ENCODE results near the gene HRK. TPM values are rescaled to one million over a fixed set of nuclear protein-coding genes. Genes with fewer than 3 reads are reported as not detected.

HRK gene
- total and polyA plus RNA-seq, 2 of the 4 experiments (the other 2 are of a cell fraction), result not detected

DNA sequence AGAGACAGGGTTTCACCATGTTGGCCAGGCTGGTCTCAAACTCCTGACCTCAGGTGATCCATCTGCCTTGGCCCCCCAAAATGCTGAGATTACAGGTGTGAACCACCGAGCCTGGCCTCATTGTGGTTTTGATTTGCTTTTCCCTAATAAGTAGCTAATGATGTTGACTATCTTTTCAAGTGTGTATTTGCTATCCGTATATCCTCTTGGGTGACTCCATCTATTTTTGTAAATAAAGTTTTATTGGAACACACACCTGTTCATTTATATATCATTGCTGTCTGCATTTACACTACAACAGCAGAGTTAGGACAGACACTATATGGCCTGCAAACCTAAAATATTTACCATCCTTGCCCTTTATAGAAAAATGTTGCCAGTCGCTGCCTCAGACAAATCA is 13.7 kb upstream of the HRK start:
- Histone ChIP-seq H3K4me3 (ENCODE audit: insufficient read depth, low read depth, low read length) (no peak overlapping the region), H3K27ac (ENCODE audit: insufficient read depth, low read length) (no peak overlapping the region), H2BK20ac (ENCODE audit: low read depth, low read length) (no peak overlapping the region), H3K36me3 (ENCODE audit: control insufficient read depth, insufficient read depth, low read length) (no peaks in the 10 kb centered on the region), H4K5ac (ENCODE audit: low read depth, low read length) (no peak overlapping the region), H2AK9ac (replicated peaks; ENCODE audit: low read depth, low read length, poor library complexity) (no peak overlapping the region), H2AK5ac (ENCODE audit: low read depth, low read length) (no peak overlapping the region), H3K9me1 (ENCODE audit: insufficient read depth, low read length) (no peaks in the 10 kb centered on the region), H3K79me1 (ENCODE audit: low read depth in 1 of 2, low read length in 2 of 2) (no peaks in the 10 kb centered on the region), H3K27me3 (ENCODE audit: control insufficient read depth, insufficient read depth, low read length) (peaks cover 10% of the 10 kb centered on the region), H3K18ac (ENCODE audit: low read depth, low read length) (no peak overlapping the region), H4K8ac (ENCODE audit: low read depth in 2 of 2, low read length in 2 of 2) (no peak overlapping the region), H3K9me3 (ENCODE audit: control insufficient read depth, insufficient read depth, low read length) (peaks cover 2% of the 10 kb centered on the region; the same call in 1 of the 2 replicates), H2AFZ (replicated peaks; ENCODE audit: low read length, poor library complexity) (no peak overlapping the region), H2BK5ac (ENCODE audit: low read depth, low read length, poor library complexity, severe bottlenecking) (no peak overlapping the region), H3K14ac (replicated peaks; ENCODE audit: low read depth, low read length) (no peak overlapping the region), H4K20me1 (ENCODE audit: insufficient read depth, low read length) (no peaks in the 10 kb centered on the region), H3K56ac (ENCODE audit: extremely low read depth, insufficient read depth, low read length) (no peak overlapping the region), H2BK120ac (ENCODE audit: low read depth, low read length) (no peak overlapping the region), H3K4ac (ENCODE audit: low read depth, low read length) (no peak overlapping the region), H4K91ac (ENCODE audit: insufficient read depth, low read depth, low read length) (no peak overlapping the region), H2BK15ac (ENCODE audit: low read depth, low read length) (no peak overlapping the region), H3K4me2 (ENCODE audit: low read depth, low read length) (no peak overlapping the region), H3K23ac (ENCODE audit: low read depth, low read length) (no peak overlapping the region), H3K4me1 (ENCODE audit: control insufficient read depth, insufficient read depth, low read length) (no peaks in the 10 kb centered on the region), H3K9ac (ENCODE audit: low read depth, low read length) (no peak overlapping the region)
- ChIA-PET CTCF (no interaction called here), POLR2A (ENCODE audit: unreplicated experiment) (no interaction called here)
- BruUV-seq (replicated peaks), result no TSS peak
- WGBS, 2 experiments (ENCODE audit: extremely low coverage in 2 of 2, insufficient read length in 1 of 2), result no CpG with 5 or more reads among the region's 3 CpGs
- ATAC-seq (ENCODE audit: low read depth), result no peak
- intact Hi-C loops (cut with micrococcal nuclease) (no loop called here), dilution Hi-C loops (cut with HindIII; ENCODE audit: low sequenced_read_pairs, unreplicated experiment) (no loop called here), in situ Hi-C loops (cut with MboI; ENCODE audit: low sequenced_read_pairs) (no loop called here)
- TF ChIP-seq CEBPB (IDR thresholded peaks at IDR 0.05; ENCODE audit: low read depth, low read length) (no peak), RAD21 (IDR thresholded peaks at IDR 0.05; ENCODE audit: low read length) (no peak), MAFK (IDR thresholded peaks at IDR 0.05; ENCODE audit: low read depth, low read length) (no peak), MAZ (IDR thresholded peaks at IDR 0.05; ENCODE audit: borderline replicate concordance, low read depth, low read length) (no peak), BHLHE40 (IDR thresholded peaks at IDR 0.05; ENCODE audit: low read depth, low read length) (no peak), NFE2L2 (IDR thresholded peaks at IDR 0.05; ENCODE audit: low read depth, low read length) (no peak), RCOR1 (IDR thresholded peaks at IDR 0.05; ENCODE audit: insufficient replicate concordance, low read length) (no peak), MXI1 (IDR thresholded peaks at IDR 0.05; ENCODE audit: borderline replicate concordance, low read depth, low read length) (no peak), FOS (IDR thresholded peaks at IDR 0.05; ENCODE audit: low read depth, low read length) (no peak), RFX5 (IDR thresholded peaks at IDR 0.05; ENCODE audit: low read depth, low read length) (no peak), SMC3 (IDR thresholded peaks at IDR 0.05; ENCODE audit: low read depth, low read length) (no peak), POLR2A (IDR thresholded peaks at IDR 0.05; ENCODE audit: low read depth, low read length) (no peak), CHD1 (IDR thresholded peaks at IDR 0.05; ENCODE audit: low read depth, low read length) (no peak), ELK1 (IDR thresholded peaks at IDR 0.05; ENCODE audit: borderline replicate concordance, low read depth, low read length) (no peak), USF2 (IDR thresholded peaks at IDR 0.05; ENCODE audit: low read depth, low read length) (no peak)
- DNase-seq, result no peak

Data from IMR-90 (cell line).